Activated CD8-positive, alpha-beta memory T cell treated with anti-CD3 and anti-CD28 coated beads, Interleukin-2, amount 10 ng/mL, durations not matched to agents 7 days and 5 days (primary cell): ENCODE results near the gene ACADS. TPM values are rescaled to one million over a fixed set of nuclear protein-coding genes. Genes with fewer than 3 reads are reported as not detected.

ENCODE experiments used
- ATAC-seq: fragments of 150-1000 bp; cut with Tn5 transposase; one replicate; pipeline ENCODE4 v1.10.0; 2021; ENCODE audit warnings: moderate library complexity
- CTCF ChIA-PET: fragments of 350-600 bp; sonication (Branson Sonifier 250); formaldehyde crosslinking; loops from one replicate; lab custom pipeline; 2021; ENCODE audit warnings: antibody characterized with exemption; lab: Charles Lee
- DNase-seq: peaks from one replicate; pipeline ENCODE4 v3.0.0-alpha.2; 2020
- H3K27ac Mint-ChIP-seq: one replicate; pipeline ENCODE4 v1.8.0; 2021; ENCODE audit warnings: mild to moderate bottlenecking, mixed read lengths
- H3K27me3 Mint-ChIP-seq: one replicate; pipeline ENCODE4 v1.8.0; 2021; ENCODE audit warnings: mixed read lengths
- H3K36me3 Mint-ChIP-seq: one replicate; pipeline ENCODE4 v1.8.0; 2021; ENCODE audit warnings: mild to moderate bottlenecking, mixed read lengths
- H3K4me1 Mint-ChIP-seq: one replicate; pipeline ENCODE4 v1.8.0; 2021; ENCODE audit warnings: mixed read lengths
- H3K4me3 Mint-ChIP-seq: one replicate; pipeline ENCODE4 v1.8.0; 2021; ENCODE audit warnings: mild to moderate bottlenecking, moderate library complexity, mixed read lengths
- H3K9me3 Mint-ChIP-seq: one replicate; pipeline ENCODE4 v1.8.0; 2022; ENCODE audit warnings: low read depth, mixed read lengths
- total RNA-seq, 2 experiments: library from RNA; stranded (reverse); gene quantifications; one replicate each; pipeline ENCODE4 v1.2.3, GENCODE V29; 2021

Gene ACADS
- total RNA-seq, 2 experiments from 2014 or later: 14.6 to 17.6 TPM

DNA sequence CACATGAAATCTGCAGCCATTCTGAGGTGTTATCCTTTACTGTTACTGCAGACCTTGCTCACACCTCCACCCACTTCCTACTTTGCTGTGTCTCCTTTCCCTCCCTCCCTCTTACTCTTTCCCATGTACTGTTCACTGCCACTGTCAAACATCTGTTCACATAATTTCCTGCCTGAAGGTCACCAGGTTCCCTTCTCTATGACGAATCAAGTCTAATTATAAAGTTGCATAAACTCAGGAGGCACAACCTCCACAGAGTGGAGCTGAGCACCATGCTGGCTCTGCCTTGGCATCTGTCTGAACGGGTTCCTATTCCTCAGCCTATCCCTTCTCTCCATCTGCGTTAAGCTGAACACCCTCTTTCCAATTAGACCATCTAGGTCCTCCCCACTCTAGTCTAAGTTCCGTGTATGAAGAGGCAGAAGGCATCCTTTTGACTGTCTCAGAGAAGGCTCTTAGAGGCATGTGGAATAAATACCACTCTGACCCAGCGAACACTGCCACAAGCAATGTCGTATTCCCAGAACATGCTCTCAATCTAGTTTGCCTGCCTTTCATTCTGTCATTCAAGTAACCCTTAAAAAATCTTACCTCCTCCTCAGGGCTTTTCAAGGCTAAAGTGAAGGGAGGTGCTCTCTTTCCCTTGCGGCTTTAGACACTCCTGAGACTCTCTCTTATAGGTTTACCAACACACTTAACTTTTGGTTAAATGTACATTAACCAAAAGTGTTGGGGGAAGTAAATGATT is 48.7 kb downstream of the ACADS start:
- Mint-ChIP-seq H3K27me3 (no peaks in the 10 kb centered on the region), H3K27ac (no peak overlapping the region), H3K36me3 (peaks cover 2% of the 10 kb centered on the region), H3K4me1 (peaks cover 16% of the 10 kb centered on the region), H3K9me3 (no peaks in the 10 kb centered on the region), H3K4me3 (no peak overlapping the region)
- CTCF ChIA-PET: interaction anchor here (1.5 kb wide), 1 partner anchor 16 kb away, joined by 5 read pairs; no protein-coding TSS in a partner anchor
- ATAC-seq: no peak
- DNase-seq: no peak

DNA sequence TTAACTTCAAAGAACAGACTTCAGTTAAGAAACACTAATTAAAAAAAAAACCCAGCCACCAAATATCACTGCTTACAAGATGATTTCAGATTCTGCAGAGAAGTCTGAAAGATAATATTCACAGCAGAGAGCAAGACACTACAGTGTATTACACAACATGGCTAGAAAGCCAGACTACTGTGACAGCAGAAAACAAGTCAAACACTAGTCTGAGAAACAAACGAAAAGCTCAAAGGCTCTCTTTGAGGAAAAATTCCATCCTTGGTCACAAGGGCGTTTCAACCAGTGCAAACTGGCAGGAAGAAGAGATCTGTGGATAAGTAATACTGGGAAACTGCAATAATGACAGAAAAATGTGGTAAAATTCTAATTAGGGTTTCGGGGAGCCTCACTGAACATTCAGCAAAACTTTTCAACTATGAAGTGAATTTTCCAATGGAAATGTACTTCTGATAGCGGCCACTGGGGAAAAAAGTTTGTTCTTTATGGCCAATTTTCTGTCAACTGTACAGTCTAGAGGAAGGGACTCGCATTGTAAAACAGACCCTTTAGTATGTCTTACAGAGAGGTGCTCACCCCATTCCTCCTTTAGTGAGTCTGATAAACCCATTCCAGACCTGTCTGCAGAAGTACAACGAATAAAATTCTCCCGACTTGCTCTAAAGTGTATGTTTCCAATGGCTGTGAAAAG is 50.4 kb downstream of the ACADS start:
- H3K4me3 Mint-ChIP-seq: no peak overlapping the region
- no peak overlapping the region for H3K27ac Mint-ChIP-seq

DNA sequence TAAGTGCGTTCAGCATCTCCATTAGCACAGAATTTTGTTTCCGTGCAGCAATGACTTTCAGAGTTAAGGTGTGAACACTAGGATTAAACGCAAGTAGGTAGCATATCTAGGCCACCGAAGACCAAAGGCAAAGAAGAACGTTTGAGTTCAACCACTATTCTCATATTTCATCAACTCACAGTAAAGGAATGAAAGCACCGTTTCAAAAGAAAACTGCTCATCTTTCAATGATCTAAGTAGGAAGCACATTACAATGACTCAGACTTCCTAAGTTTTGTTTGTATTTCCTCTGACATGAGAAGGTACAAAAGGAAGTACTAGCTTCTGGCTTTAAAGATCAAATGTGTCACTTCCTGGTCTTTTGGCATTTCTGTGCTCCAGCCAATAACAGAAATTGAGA is 57.6 kb downstream of the ACADS start:
- H3K36me3 Mint-ChIP-seq: peaks cover 30% of the 10 kb centered on the region
- CTCF ChIA-PET: interaction anchor here (0.7 to 1.2 kb wide), 2 partner anchors 11 to 22 kb away, joined by 3 read pairs; no protein-coding TSS in a partner anchor
- no peaks in the 10 kb centered on the region for H3K9me3 Mint-ChIP-seq
- ATAC-seq (peak; percentile 51), DNase-seq (no peak)
- H3K27ac Mint-ChIP-seq: peak overlapping the region; percentile 74
- H3K4me1 Mint-ChIP-seq: peaks cover 28% of the 10 kb centered on the region
- H3K4me3 Mint-ChIP-seq: peak overlapping the region; percentile 43
- H3K27me3 Mint-ChIP-seq: no peaks in the 10 kb centered on the region

More for the DNA sequence above, 50.4 kb downstream of the ACADS start:
- Mint-ChIP-seq H3K9me3 (no peaks in the 10 kb centered on the region), H3K4me1 (peaks cover 16% of the 10 kb centered on the region), H3K36me3 (peaks cover 6% of the 10 kb centered on the region), H3K27me3 (no peaks in the 10 kb centered on the region)
- ATAC-seq (no peak), DNase-seq (no peak)
- CTCF ChIA-PET: interaction anchor here (1.4 kb wide), 1 partner anchor 196 kb away, joined by 3 read pairs; no protein-coding TSS in a partner anchor

DNA sequence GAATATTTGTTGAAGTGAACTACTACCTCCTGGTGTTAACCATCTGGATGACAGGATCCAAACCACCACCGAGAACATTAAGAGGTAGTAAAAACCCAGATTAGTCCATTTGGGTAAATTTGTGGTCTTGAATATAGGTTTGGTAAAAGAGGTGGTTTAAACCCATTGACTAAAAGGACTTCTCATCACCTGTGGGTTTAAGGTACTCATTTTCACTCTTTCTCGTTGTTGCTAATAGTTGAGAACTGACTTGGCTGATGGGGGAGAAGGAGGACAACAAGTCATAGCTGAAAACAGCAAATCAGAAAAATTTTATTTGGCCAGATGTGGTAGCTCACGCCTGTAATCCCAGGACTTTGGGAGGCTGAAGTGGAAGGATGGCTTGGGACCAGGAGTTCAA is 59.2 kb downstream of the ACADS start:
- H3K4me1 Mint-ChIP-seq: peaks cover 28% of the 10 kb centered on the region
- no peak overlapping the region for H3K27ac Mint-ChIP-seq
- CTCF ChIA-PET: no interaction called here
- no peaks in the 10 kb centered on the region for H3K9me3 Mint-ChIP-seq
- no peak for ATAC-seq
- H3K4me3 Mint-ChIP-seq: no peak overlapping the region
- H3K36me3 Mint-ChIP-seq: peaks cover 35% of the 10 kb centered on the region
- DNase-seq: no peak
- H3K27me3 Mint-ChIP-seq: no peaks in the 10 kb centered on the region

DNA sequence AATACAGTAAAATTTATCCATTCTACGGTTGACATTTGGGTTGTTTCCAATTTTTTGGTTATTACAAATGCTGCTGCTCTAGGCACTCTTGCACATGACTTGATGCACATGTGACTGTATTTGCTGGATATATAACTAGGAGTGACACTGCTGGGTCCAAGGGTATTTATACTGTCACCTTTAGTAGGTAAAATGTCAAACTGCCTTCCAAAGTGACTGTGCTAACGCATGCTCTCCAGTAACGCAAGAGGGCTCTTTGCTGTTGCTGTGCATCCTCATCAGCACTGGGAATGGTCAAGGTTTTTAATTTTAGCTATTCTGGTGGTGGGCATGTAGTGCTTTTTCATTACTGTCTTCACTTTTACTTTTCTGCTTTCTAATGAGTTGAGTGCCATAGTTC is 62.3 kb downstream of the ACADS start:
- Mint-ChIP-seq H3K9me3 (no peaks in the 10 kb centered on the region), H3K27ac (no peak overlapping the region), H3K4me1 (peaks cover 20% of the 10 kb centered on the region), H3K36me3 (peaks cover 31% of the 10 kb centered on the region), H3K27me3 (no peaks in the 10 kb centered on the region), H3K4me3 (no peak overlapping the region)
- CTCF ChIA-PET: no interaction called here
- DNase-seq (no peak), ATAC-seq (no peak)

Other genes starting within 250 kb of the ACADS start
- 100 to 1,000 TPM; 190 to 264 TPM for gene DYNLL1, start 229.7 kb upstream of the ACADS start, total RNA-seq
- gene COQ5, start 196.7 kb upstream of the ACADS start, total RNA-seq: 10 to 100 TPM; 26.4 to 34.0 TPM
- gene RNF10, start 191.5 kb upstream of the ACADS start, total RNA-seq: 100 to 1,000 TPM; 209 to 217 TPM
- gene POP5, start 144.4 kb upstream of the ACADS start, total RNA-seq: 10 to 100 TPM; 63.1 to 65.1 TPM
- not detected for gene CABP1, start 85.2 kb upstream of the ACADS start, total RNA-seq
- gene MLEC, start 38.7 kb upstream of the ACADS start, total RNA-seq: 10 to 100 TPM; 74.5 to 96.2 TPM
- 10 to 100 TPM; 15.9 to 22.9 TPM for gene UNC119B, start 15.4 kb upstream of the ACADS start, total RNA-seq
- gene SPPL3, start 178.5 kb downstream of the ACADS start, total RNA-seq: 10 to 100 TPM; 21.3 to 24.2 TPM